HL-60/S4 (cell line): ENCODE measurements around the gene ARHGAP45.

ENCODE experiments used
- in situ Hi-C: fragments of 300-500 bp; cut with MboI; formaldehyde crosslinking; loops from 2 replicates; pipeline ENCODE4 v1.14.3; 2022; ENCODE audit warnings: low sequenced_read_pairs

Gene ARHGAP45

GRCh38 chr19:1039646-1040475, 27.1 kb upstream of the ARHGAP45 start, which contains the start of gene ABCA7:
Gene ABCA7 (plus strand): TSS chr19:1040107. CDS start chr19:1041362, 1,255 bp downstream.
- in situ Hi-C loops: no loop called here

GRCh38 chr19:1040476-1041271, 26.3 kb upstream of the ARHGAP45 start:
- in situ Hi-C loops: no loop called here

GRCh38 chr19:1041272-1041834, 25.6 kb upstream of the ARHGAP45 start:
- in situ Hi-C loops: no loop called here

- in situ Hi-C loops: no loop called here
Observed at GRCh38 chr19:1041835-1042685, 24.9 kb upstream of the ARHGAP45 start.

GRCh38 chr19:1042689-1043511, 24.1 kb upstream of the ARHGAP45 start:
- in situ Hi-C loops: no loop called here

- in situ Hi-C loops: no loop called here
Observed at GRCh38 chr19:1045247-1045603, 21.7 kb upstream of the ARHGAP45 start.

GRCh38 chr19:1046117-1046626, 20.8 kb upstream of the ARHGAP45 start:
- in situ Hi-C loops: no loop called here

GRCh38 chr19:1046836-1047695, 19.9 kb upstream of the ARHGAP45 start:
- in situ Hi-C loops: no loop called here

- in situ Hi-C loops: no loop called here
Observed at GRCh38 chr19:1047696-1048147, 19.2 kb upstream of the ARHGAP45 start.

GRCh38 chr19:1049106-1049505, 17.9 kb upstream of the ARHGAP45 start:
- in situ Hi-C loops: no loop called here

- in situ Hi-C loops: no loop called here
Observed at GRCh38 chr19:1049800-1050199, 17.2 kb upstream of the ARHGAP45 start.

- in situ Hi-C loops: no loop called here
Observed at GRCh38 chr19:1050989-1051788, 15.8 kb upstream of the ARHGAP45 start.

GRCh38 chr19:1051791-1052190, 15.2 kb upstream of the ARHGAP45 start:
- in situ Hi-C loops: no loop called here

- in situ Hi-C loops: no loop called here
Observed at GRCh38 chr19:1052349-1052975, 14.5 kb upstream of the ARHGAP45 start.

- in situ Hi-C loops: no loop called here
Observed at GRCh38 chr19:1053176-1054101, 13.5 kb upstream of the ARHGAP45 start.
